Loucy (cell line): ENCODE measurements around the gene AJAP1.

ENCODE experiments used
- CTCF ChIP-seq: fragments of 200-600 bp; sonication (generic); conservative IDR thresholded peaks from 2 replicates; pipeline ENCODE4 v1.5.1; 2014; ENCODE audit warnings: mild to moderate bottlenecking, antibody characterized with exemption, low read length
- EZH2phosphoT487 ChIP-seq: fragments of 200-600 bp; IDR thresholded peaks from 2 replicates; pipeline ENCODE4 v1.6.1; 2018; ENCODE audit warnings: antibody characterized with exemption, mild to moderate bottlenecking, moderate library complexity, borderline replicate concordance

- no peak for TF ChIP-seq CTCF
- TF ChIP-seq EZH2phosphoT487, result no peak
Observed at GRCh38 chr1:4770713-4771112, 116.3 kb downstream of the AJAP1 start.
